HG03520 (cell line): ENCODE measurements around the gene PRLH.
A peak's percentile ranks its signal among the peaks of the same experiment; 100 is the strongest.

ENCODE experiments used
- ATAC-seq: cut with Tn5 transposase; IDR thresholded peaks from one replicate; pipeline ENCODE4 v1.9.1; 2021; ENCODE audit warnings: mild to moderate bottlenecking, moderate library complexity; ENCODE audit not compliant: unreplicated experiment

Gene PRLH

DNA sequence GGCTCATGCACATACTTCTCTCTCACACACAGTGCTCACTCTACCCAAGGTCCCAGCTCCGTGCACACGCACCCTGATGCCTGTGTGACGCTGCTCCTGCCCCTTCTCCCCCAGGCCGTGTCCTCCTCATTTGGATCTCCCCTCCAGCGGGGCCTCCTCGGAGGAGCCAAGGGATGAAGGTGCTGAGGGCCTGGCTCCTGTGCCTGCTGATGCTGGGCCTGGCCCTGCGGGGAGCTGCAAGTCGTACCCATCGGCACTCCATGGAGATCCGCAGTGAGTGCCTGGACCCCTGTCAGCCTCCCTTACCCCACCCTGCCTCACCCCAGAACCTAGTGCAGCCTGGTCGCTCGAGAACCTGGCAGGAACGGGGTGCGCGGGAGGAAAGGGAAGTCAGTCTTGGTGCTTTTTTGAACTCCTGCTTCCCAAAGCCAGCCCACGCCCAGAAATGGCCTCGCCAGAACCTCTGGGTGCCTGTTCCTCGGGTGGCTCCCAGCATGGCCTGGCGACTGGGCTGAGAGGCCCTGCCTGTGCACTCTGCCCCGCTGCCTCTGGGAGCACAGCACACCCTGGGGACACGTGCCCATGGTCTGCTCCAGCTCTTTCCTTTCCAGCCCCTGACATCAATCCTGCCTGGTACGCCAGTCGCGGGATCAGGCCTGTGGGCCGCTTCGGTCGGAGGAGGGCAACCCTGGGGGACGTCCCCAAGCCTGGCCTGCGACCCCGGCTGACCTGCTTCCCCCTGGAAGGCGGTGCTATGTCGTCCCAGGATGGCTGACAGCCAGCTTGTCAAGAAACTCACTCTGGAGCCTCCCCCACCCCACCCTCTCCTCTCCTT lies at the start of gene PRLH:
PRLH (plus strand) TSS at position 174 of the 835 bp plus-strand sequence; CDS start at position 174, 0 bp downstream.
- no peak for ATAC-seq

DNA sequence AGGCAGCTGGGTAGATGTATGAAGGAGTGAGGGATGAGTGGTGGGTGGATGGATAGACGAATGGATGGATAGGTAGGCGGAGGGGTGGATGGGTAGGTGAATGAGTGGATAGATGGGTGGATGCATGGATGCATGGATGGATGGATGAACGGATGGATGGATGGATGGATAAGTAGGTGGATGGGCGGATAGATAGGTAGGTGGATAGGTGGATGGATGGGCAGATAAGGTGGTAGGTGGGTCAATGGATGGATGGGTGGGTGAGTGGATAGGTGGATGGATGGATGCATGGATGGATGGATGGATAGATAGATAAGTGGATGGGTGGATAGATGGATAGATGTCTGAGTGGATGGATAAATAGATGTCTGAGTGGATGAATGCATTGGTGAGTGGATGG lies 49.2 kb upstream of the PRLH start:
- no peak for ATAC-seq

GRCh38 chr2:237517990-237518389 lies 48.4 kb upstream of the PRLH start:
- ATAC-seq = no peak

DNA sequence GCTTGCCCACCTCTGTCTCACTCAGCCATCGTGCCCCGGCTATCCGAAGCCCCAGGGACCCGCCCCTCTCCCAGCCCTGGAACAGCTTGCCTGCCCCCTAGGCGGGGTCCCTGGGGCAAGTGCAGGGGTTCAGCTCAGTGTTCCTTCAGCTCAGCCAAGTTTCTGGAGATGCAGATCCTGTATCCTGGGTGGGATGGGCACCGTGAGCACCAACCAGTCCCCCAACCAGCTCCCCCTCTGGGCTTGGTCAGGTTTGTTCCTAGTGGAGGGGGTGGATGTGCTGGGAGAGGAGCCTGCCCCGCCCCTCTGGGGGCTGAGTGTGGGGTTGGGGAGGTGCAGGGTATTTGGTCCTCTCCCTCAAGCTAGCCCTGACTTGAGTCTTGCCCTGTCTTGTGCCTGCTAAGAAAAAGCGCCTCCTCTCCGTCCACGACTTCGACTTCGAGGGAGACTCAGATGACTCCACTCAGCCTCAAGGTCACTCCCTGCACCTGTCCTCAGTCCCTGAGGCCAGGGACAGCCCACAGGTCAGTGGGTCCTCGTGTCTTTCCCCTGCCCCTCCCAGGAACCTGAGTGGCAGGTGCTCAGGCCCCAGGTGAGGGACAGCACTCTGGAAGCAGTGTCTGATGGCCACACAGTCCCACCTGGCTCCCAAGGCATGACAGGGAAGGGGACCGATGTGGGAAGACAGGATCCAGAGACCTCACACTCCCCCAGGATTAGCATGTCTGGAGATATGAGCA lies 46.7 kb upstream of the PRLH start:
- no peak for ATAC-seq

- no peak for ATAC-seq
Observed at GRCh38 chr2:237520290-237520689, 46.1 kb upstream of the PRLH start.

DNA sequence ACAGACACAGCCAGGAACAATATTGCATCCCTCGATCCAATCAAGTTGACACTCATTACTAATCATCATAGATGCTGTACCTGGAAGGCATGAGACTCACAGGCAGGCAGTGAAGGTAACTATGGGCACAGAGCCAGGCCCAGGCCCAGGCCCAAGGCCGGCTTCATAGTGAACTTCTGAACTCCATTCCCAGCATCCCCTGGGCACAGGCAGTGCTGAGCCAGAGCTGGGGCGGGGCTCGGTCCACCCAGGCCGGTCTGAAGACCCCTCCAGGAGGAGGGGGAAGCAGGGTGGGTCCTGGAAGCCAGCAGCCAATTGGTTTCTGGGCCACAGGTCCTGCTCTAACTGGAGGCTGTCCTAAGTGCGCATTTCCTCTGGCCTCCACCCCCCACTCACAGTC lies 41.7 kb upstream of the PRLH start:
- ATAC-seq = no peak

DNA sequence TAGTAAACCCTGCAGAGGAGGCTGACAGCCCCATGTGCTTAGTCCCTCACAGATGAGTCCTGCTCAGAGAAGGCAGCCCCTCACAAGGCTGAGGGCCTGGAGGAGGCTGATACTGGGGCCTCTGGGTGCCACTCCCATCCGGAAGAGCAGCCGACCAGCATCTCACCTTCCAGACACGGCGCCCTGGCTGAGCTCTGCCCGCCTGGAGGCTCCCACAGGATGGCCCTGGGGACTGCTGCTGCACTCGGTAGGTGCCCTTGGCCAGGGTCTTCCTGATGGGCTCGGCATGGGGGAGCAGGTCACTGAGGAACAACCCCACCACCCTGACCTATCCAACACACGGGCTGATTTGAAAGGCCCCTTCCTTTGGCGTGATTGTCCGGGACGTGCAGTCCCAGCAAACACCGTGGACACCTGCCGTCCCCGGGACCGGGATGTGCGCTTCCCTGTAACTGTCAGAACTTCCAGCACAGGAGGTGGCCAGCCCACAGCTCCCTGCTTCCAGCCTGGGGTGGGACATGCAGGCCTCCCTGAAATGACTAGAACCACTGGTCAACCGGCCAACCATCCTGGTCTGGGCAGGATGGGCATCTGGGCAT lies 40.7 kb upstream of the PRLH start:
- ATAC-seq = no peak

DNA sequence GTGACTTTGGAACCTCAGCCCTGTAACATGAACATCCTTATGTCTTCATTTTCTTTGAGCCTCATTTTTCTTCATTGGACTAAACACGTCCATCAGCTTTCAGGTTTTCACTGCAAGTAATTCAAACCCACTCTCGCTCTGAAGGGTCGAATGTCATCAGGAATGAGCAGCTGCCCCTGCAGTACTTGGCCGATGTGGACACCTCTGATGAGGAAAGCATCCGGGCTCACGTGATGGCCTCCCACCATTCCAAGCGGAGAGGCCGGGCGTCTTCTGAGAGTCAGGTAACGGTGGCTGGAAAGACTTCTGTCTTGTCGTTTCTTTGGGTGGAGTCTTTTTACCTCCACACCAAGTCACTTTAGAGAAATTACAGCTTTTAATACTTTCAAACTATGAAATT lies 39.1 kb upstream of the PRLH start:
- ATAC-seq = no peak

DNA sequence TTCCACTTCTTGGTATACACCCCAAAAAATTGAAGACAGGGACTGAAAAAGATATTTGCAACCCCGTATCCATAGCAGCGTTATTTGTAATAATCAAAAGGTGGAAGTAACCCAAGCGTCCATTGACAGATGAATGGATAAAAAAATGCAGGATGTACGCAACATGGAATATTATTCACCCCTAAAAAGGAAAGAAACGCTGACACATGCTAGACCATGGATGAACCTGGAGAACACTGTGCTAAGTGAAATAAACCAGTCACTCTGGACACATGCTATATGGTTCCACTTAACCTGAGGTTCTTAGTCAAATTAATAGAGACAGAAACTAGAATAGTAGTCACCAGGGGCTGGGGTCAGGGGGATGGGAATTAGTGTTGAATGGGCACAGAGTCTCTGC lies 38.6 kb upstream of the PRLH start:
- ATAC-seq = no peak

- peak; percentile 82 for ATAC-seq
Observed at GRCh38 chr2:237529452-237530402, 36.6 kb upstream of the PRLH start.

- ATAC-seq = peak; percentile 46
Observed at GRCh38 chr2:237530472-237531433, 35.6 kb upstream of the PRLH start.

DNA sequence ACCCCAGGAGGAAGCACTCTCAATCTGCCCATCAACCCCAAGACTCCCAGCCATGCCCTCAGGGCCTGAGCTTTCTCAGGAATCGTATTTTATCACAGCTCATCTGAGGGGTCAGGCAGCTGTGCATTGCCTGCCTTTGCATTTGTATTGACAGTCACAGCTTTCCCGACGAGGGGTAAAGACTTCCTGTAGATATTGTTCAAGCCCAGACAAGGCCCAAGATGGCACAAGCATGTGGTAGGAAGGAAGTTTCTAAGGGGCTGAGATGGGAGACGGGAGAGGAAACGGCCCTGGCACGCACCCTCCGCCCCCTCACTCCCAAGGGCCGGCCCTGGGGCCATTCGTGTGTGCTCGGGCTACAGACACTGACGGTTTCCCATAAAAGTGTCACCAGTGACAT lies 34.2 kb upstream of the PRLH start:
- ATAC-seq = no peak

DNA sequence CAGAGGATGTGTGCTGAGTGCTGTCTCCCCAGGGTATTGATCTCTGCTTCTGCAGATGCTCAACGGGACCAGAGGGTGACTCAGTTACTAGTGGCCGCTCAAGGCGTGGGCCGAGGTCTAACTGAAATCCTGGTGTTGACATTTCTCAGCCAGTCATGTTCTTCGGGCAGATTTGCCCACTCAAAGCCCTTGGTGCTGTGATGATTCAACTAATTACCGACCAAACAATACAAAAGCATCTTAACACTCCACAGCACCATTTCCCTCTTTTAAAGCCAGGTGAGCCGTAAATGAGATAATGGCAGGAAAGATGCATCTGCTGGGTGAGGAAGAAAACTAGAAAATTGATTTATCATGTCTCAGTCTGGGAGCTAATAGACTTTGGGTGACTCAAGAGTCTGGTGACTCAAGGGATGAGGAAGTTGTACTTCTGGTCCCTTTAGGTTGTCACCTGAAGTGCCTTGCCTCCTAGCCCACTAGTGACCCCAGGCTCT lies 32.7 kb upstream of the PRLH start:
- no peak for ATAC-seq

DNA sequence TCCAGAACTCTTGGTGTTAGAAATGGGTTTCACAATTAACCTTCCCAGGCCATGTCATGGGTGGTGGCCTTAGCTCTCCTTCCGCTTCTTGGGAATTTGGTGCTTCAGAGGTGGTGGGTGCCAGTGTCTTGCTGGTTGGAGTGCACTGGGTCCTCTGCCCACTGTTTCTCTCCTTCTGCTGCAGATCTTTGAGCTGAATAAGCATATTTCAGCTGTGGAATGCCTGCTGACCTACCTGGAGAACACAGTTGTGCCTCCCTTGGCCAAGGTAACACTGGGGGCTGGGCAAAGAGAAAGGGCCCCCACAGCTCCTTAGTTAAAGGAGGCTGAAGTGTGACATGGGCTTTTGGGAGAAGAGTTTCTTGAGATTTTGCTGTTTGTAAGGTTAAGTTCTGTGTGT lies 32.0 kb upstream of the PRLH start:
- ATAC-seq = no peak

DNA sequence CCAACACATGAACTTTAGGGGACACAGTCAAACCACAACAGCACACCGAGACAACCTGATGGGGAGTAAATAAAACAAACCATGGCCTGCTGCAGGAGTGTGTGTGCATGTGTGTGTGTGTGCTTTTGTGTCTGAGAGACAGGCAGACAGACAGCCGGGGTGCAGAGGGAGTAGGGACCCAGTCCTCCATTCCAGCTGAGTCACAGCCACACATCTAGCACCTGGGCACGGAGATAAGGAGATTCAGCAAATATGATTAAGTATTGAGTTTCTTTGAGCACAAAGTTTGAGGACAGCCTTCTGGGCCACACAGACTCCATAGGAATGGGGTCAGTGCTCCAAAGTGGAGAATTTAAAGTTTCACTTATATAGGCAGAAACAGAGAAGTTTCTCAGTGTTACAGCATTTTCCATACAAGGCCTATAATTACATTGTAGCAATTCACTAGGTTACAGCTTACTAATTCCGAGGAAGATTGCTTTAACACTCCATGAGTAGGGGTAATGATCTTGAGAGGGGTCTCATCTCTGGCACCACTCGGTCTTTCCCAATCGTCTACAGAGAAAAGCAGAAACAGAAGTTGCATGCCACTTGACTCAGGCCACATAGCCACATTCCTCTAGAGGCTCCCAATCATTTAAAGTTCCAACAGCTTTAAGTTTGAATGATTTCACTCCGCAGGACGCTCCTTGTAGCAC lies 30.8 kb upstream of the PRLH start:
- ATAC-seq = no peak

DNA sequence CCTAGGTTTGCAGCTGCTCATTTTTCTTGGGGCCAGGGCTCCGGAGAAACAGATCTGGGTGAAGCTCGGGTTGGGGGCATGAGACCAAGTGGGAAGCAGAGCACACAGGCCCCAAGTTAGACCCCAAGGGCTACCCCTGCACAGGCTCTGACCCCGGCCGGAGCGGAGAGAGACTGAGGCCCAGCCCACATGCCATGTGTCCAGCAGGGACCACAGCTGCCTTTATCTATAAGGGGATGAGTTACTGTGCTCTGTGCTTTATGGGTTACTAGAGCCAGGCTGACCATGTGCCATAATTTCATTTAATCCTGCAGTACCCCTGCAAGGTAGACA lies 30.3 kb upstream of the PRLH start:
- ATAC-seq = no peak

DNA sequence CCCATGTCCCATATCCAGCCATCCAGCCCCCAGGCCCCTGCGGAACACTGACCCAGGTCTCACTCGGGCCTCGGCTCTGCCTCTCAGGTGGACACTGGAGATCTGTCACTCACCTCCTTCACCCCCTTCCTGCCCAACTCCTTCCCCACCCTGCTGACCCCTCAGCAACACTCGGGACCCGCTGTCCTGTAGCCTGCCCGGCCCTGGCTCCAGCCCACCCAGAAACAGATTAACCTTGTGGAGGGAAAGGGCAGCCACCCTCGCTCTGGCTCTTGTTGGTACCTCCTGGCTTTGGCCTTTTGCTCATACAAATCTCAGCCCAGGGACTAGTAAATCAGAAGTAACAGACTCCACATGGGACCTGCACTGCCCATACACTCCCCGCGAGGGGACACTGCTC lies 29.8 kb upstream of the PRLH start:
- no peak for ATAC-seq

DNA sequence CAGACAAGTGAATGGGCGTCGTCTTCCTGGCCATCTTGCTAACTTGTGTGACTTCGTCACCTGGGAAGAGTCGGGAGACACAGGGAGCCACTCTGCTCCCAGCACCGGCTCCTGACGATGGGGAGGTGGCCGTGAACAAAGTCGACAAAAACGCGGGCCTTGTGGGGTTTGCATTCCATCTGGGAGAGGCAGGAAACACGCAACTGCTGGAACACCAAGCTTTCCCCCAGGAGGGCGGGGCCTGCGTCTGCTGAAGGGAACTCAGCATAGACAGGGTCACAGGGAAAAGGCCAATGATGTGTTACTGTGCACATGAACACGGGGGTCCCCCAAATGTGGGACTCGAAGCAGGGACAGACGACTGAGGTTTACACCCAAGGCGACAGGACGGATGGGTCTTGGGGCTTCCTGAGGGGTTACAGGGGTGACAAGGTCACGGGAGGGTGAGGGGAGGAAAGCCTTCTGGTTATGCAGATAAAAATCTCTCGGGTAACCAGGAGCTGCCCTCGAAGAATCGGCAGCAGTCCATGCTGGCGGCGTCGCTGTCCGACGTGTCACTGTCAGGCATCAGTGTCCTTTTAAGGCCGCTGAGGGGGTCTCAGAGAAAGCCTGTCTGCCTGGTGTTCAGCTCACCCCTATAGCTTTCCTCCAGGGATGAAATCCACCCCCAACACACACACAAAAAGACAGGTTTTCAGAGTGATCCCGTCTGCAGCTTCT lies 28.2 kb upstream of the PRLH start:
- ATAC-seq = no peak
